Measurements from ENCODE around the gene LMTK3.
"Not testable (repeated sequence)": the region's sequence is repeated elsewhere in the genome, so short reads cannot be mapped to it uniquely, and the experiment has no call there.

LMTK3 gene

DNA sequence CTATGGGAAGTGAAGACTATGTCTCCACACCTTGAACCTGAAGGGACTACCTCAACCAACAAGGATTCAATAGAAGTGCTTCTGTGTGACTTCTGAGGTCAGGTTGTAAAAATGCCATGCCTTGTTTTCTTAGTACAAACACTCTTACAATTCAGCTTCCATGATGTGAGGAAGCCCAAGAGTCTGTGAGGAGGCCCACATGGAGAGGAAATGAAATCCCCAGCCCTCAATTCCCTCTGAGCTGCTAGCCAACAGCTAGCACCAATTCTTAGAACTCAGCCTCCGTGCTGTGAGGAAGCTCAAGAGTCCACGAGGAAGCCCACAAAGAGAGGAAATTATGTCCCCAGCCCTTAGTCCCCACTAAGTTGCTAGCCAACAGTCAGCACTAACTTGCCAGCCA is 12.6 kb upstream of the LMTK3 start:
- ATAC-seq, result no peak

DNA sequence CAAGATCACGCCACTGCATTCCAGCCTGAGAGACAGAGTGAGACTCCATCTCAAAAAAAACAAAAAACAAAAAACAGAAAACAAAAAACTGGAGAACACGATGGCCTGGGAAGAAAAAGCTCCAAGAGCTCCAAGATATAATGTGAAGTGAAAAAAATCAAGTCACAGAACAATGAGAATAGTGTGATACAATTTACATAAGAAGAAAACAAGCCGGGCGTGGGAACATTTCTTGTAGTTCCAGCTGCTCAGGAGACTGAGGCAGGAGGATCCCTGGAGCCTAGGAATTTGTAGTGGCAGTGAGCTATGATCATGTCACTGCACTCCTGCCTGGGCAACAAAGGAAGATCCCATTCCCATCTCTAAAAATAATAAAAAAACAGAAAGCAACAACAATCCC is 8.5 kb upstream of the LMTK3 start:
- TF ChIP-seq, protein P1, sequence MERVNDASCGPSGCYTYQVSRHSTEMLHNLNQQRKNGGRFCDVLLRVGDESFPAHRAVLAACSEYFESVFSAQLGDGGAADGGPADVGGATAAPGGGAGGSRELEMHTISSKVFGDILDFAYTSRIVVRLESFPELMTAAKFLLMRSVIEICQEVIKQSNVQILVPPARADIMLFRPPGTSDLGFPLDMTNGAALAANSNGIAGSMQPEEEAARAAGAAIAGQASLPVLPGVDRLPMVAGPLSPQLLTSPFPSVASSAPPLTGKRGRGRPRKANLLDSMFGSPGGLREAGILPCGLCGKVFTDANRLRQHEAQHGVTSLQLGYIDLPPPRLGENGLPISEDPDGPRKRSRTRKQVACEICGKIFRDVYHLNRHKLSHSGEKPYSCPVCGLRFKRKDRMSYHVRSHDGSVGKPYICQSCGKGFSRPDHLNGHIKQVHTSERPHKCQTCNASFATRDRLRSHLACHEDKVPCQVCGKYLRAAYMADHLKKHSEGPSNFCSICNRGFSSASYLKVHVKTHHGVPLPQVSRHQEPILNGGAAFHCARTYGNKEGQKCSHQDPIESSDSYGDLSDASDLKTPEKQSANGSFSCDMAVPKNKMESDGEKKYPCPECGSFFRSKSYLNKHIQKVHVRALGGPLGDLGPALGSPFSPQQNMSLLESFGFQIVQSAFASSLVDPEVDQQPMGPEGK (CRISPR knock-in tag; IDR thresholded peaks at IDR 0.05; ENCODE audit: borderline replicate concordance), result no peak
- TF ChIP-seq, protein P2, sequence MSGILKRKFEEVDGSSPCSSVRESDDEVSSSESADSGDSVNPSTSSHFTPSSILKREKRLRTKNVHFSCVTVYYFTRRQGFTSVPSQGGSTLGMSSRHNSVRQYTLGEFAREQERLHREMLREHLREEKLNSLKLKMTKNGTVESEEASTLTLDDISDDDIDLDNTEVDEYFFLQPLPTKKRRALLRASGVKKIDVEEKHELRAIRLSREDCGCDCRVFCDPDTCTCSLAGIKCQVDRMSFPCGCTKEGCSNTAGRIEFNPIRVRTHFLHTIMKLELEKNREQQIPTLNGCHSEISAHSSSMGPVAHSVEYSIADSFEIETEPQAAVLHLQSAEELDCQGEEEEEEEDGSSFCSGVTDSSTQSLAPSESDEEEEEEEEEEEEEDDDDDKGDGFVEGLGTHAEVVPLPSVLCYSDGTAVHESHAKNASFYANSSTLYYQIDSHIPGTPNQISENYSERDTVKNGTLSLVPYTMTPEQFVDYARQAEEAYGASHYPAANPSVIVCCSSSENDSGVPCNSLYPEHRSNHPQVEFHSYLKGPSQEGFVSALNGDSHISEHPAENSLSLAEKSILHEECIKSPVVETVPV (CRISPR knock-in tag; IDR thresholded peaks at IDR 0.05), result no peak
- TF ChIP-seq TCF4 (CRISPR knock-in tag; IDR thresholded peaks at IDR 0.05; ENCODE audit: borderline replicate concordance), result no peak
- no peak for TF ChIP-seq ESRRG (CRISPR knock-in tag; IDR thresholded peaks at IDR 0.05)
- TF ChIP-seq GLIS3 (CRISPR knock-in tag; IDR thresholded peaks at IDR 0.05), result no peak
- TF ChIP-seq, protein P3, sequence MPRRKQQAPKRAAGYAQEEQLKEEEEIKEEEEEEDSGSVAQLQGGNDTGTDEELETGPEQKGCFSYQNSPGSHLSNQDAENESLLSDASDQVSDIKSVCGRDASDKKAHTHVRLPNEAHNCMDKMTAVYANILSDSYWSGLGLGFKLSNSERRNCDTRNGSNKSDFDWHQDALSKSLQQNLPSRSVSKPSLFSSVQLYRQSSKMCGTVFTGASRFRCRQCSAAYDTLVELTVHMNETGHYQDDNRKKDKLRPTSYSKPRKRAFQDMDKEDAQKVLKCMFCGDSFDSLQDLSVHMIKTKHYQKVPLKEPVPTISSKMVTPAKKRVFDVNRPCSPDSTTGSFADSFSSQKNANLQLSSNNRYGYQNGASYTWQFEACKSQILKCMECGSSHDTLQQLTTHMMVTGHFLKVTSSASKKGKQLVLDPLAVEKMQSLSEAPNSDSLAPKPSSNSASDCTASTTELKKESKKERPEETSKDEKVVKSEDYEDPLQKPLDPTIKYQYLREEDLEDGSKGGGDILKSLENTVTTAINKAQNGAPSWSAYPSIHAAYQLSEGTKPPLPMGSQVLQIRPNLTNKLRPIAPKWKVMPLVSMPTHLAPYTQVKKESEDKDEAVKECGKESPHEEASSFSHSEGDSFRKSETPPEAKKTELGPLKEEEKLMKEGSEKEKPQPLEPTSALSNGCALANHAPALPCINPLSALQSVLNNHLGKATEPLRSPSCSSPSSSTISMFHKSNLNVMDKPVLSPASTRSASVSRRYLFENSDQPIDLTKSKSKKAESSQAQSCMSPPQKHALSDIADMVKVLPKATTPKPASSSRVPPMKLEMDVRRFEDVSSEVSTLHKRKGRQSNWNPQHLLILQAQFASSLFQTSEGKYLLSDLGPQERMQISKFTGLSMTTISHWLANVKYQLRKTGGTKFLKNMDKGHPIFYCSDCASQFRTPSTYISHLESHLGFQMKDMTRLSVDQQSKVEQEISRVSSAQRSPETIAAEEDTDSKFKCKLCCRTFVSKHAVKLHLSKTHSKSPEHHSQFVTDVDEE (CRISPR knock-in tag; IDR thresholded peaks at IDR 0.05), result no peak

More for the DNA sequence above, 12.6 kb upstream of the LMTK3 start:
- TF ChIP-seq ZNF565 (CRISPR knock-in tag; conservative IDR thresholded peaks at IDR 0.05; ENCODE audit: low read depth), result peak; percentile 96
- TF ChIP-seq, protein P4, sequence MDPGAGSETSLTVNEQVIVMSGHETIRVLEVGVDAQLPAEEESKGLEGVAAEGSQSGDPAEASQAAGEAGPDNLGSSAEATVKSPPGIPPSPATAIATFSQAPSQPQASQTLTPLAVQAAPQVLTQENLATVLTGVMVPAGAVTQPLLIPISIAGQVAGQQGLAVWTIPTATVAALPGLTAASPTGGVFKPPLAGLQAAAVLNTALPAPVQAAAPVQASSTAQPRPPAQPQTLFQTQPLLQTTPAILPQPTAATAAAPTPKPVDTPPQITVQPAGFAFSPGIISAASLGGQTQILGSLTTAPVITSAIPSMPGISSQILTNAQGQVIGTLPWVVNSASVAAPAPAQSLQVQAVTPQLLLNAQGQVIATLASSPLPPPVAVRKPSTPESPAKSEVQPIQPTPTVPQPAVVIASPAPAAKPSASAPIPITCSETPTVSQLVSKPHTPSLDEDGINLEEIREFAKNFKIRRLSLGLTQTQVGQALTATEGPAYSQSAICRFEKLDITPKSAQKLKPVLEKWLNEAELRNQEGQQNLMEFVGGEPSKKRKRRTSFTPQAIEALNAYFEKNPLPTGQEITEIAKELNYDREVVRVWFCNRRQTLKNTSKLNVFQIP (CRISPR knock-in tag; IDR thresholded peaks at IDR 0.05; ENCODE audit: borderline replicate concordance, low read depth), result no peak

DNA sequence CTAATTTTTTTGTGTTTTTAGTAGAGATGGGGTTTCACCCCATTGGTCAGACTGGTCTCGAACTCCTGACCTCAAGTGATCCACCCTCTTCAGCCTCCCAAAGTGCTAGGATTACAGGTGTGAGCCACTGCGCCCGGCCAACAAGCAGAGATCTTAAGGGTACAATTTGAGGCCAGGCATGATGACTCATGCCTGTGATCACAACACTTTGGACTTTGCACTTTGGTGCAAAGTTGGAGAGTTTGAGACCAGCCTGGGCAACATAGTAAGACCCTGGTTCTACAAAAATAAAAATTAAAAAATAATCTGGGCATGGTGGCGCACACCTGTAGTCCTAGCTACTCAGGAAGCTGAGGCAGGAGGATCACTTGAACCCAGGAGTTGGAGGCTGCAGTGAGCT is 7.8 kb upstream of the LMTK3 start:
- not testable (repeated sequence) for ATAC-seq

More for the DNA sequence above, 8.5 kb upstream of the LMTK3 start:
- no peak for ATAC-seq

DNA sequence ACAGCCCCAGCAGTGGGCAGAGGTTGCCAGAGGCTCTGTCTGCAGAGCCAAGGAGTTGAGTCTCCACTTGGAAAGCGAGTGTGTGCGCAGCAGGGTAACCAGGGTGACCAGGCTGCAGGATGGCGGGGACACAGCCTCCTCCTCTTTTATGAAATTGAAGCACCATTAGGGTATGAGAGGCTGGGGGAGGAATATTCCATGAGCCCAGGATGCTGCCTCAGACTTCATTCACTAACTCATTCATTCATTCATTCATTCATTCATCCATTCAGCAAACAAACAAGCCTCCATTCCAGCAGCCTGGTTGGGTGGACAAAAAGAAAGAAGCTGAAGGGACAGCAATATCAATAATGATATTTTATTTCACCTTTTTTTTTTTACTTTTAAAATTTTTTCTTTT is 6.6 kb upstream of the LMTK3 start:
- ATAC-seq, result no peak
- no peak for TF ChIP-seq ESRRG (CRISPR knock-in tag; IDR thresholded peaks at IDR 0.05)
- TF ChIP-seq, protein P2 (CRISPR knock-in tag; IDR thresholded peaks at IDR 0.05), result no peak
- TF ChIP-seq ZFP30 (CRISPR knock-in tag; IDR thresholded peaks at IDR 0.05), result no peak
- TF ChIP-seq TOX (CRISPR knock-in tag; IDR thresholded peaks at IDR 0.05; ENCODE audit: borderline replicate concordance), result no peak
- TF ChIP-seq ZFP3 (CRISPR knock-in tag; IDR thresholded peaks at IDR 0.05), result no peak
- TF ChIP-seq BACH2 (CRISPR knock-in tag; IDR thresholded peaks at IDR 0.05; ENCODE audit: borderline replicate concordance), result no peak
- TF ChIP-seq, protein P4 (CRISPR knock-in tag; IDR thresholded peaks at IDR 0.05; ENCODE audit: borderline replicate concordance, low read depth), result no peak

DNA sequence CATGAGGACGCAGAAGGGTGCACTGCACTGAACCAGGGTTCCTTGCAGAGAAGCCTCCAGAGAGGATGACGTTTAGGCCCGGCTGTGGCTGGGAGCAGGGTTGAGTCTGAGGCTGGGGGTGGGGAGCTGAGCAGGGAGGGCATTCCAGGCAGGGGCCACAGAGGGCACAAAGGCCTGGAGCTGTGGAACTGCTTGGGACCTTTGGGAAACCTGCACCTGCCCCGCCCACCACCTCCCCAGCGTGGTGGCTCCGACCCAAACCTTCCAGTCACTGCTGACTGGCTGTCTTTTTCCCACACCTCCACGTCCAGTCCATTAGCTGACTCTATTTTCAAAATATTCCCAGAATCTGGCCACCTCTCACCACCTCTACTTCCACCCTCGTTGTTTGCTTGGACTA is 4.9 kb upstream of the LMTK3 start:
- no peak for ATAC-seq
- TF ChIP-seq ISL1 (CRISPR knock-in tag; IDR thresholded peaks at IDR 0.05), result no peak
- no peak for TF ChIP-seq TOX (CRISPR knock-in tag; IDR thresholded peaks at IDR 0.05; ENCODE audit: borderline replicate concordance)
- no peak for TF ChIP-seq ZNF70 (CRISPR knock-in tag; IDR thresholded peaks at IDR 0.05)
- no peak for TF ChIP-seq ZNF565 (CRISPR knock-in tag; conservative IDR thresholded peaks at IDR 0.05; ENCODE audit: low read depth)
- TF ChIP-seq, protein P4 (CRISPR knock-in tag; IDR thresholded peaks at IDR 0.05; ENCODE audit: borderline replicate concordance, low read depth), result no peak
- no peak for TF ChIP-seq ARNTL (CRISPR knock-in tag; IDR thresholded peaks at IDR 0.05; ENCODE audit: borderline replicate concordance, low read depth)
- TF ChIP-seq CSDC2 (CRISPR knock-in tag; IDR thresholded peaks at IDR 0.05), result no peak
- TF ChIP-seq OSR1 (CRISPR knock-in tag; IDR thresholded peaks at IDR 0.05), result no peak
- TF ChIP-seq, protein P5, sequence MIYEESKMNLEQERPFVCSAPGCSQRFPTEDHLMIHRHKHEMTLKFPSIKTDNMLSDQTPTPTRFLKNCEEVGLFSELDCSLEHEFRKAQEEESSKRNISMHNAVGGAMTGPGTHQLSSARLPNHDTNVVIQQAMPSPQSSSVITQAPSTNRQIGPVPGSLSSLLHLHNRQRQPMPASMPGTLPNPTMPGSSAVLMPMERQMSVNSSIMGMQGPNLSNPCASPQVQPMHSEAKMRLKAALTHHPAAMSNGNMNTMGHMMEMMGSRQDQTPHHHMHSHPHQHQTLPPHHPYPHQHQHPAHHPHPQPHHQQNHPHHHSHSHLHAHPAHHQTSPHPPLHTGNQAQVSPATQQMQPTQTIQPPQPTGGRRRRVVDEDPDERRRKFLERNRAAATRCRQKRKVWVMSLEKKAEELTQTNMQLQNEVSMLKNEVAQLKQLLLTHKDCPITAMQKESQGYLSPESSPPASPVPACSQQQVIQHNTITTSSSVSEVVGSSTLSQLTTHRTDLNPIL (CRISPR knock-in tag; IDR thresholded peaks at IDR 0.05; ENCODE audit: low read depth), result no peak
- no peak for TF ChIP-seq ZNF8 (CRISPR knock-in tag; IDR thresholded peaks at IDR 0.05)

Measured in SK-N-SH treated with all-trans-retinoic acid at 6 μM for 48 hours (cell line).